Measurements from ENCODE around the gene PHLDB2. TPM values are rescaled to one million over a fixed set of nuclear protein-coding genes. Genes with fewer than 3 reads are reported as not detected.

Gene PHLDB2
- total and polyA plus RNA-seq, 10 of the 15 experiments (the other 5 are each of a cell fraction or from before 2014, with no cell fraction given) = 0.03 to 0.67 (median 0.40) TPM

GRCh38 chr3:111846039-111846438 is 13.0 kb upstream of the PHLDB2 start (continued):
- TF ChIP-seq, protein P1, sequence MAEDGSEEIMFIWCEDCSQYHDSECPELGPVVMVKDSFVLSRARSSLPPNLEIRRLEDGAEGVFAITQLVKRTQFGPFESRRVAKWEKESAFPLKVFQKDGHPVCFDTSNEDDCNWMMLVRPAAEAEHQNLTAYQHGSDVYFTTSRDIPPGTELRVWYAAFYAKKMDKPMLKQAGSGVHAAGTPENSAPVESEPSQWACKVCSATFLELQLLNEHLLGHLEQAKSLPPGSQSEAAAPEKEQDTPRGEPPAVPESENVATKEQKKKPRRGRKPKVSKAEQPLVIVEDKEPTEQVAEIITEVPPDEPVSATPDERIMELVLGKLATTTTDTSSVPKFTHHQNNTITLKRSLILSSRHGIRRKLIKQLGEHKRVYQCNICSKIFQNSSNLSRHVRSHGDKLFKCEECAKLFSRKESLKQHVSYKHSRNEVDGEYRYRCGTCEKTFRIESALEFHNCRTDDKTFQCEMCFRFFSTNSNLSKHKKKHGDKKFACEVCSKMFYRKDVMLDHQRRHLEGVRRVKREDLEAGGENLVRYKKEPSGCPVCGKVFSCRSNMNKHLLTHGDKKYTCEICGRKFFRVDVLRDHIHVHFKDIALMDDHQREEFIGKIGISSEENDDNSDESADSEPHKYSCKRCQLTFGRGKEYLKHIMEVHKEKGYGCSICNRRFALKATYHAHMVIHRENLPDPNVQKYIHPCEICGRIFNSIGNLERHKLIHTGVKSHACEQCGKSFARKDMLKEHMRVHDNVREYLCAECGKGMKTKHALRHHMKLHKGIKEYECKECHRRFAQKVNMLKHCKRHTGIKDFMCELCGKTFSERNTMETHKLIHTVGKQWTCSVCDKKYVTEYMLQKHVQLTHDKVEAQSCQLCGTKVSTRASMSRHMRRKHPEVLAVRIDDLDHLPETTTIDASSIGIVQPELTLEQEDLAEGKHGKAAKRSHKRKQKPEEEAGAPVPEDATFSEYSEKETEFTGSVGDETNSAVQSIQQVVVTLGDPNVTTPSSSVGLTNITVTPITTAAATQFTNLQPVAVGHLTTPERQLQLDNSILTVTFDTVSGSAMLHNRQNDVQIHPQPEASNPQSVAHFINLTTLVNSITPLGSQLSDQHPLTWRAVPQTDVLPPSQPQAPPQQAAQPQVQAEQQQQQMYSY (CRISPR knock-in tag; IDR thresholded peaks at IDR 0.05) = no peak
- TF ChIP-seq CBX5 (IDR thresholded peaks at IDR 0.05; ENCODE audit: low read depth) = no peak
- TF ChIP-seq ZNF592 (IDR thresholded peaks at IDR 0.05) = no peak
- TF ChIP-seq PAX5 (IDR thresholded peaks at IDR 0.05; ENCODE audit: borderline replicate concordance, low read depth, low read length) = no peak
- no peak for TF ChIP-seq EZH2 (IDR thresholded peaks at IDR 0.05; ENCODE audit: borderline replicate concordance, control insufficient read depth, low read depth, low read length)
